ENCODE measurements around the gene ANAPC2.

Gene ANAPC2

GRCh38 chr9:137161558-137162486, 26.5 kb downstream of the ANAPC2 start:
- DNase-seq (ENCODE audit: low spot score) = no peak

DNA sequence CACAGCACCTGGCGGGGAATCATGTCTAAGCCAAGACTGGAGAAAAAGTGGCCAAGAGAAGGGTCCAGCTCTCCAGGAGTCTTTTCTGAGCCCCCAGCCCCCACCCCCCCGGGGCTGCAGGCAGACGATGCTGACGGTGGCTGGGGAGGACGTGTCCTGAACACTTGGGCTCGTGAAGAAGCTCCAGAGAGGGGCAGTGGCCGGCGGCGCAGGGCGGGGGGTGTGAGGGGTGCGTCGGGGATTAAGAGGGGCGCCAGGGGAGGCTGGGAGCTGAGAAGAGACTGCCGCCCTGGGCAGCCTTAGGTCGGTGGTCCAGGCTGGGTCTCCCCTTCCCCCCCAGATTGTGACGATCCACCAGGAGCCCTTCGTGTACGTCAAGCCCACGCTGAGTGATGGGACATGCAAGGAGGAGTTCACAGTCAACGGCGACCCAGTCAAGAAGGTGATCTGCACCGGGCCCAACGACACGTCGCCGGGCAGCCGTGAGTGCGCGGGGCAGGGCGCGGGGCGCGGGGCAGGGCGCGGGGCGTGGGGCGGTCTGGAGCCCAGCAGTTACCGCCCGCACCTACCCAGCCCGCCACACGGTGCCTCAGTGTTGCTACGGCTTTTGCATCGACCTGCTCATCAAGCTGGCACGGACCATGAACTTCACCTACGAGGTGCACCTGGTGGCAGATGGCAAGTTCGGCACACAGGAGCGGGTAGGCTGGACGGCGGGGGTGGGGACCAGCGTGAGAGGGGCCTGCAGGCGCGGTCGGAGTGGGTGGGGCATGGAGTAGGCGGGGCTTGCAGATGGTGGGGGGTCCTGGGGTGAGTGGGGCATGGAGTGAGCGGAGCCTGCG, 27.4 kb downstream of the ANAPC2 start:
- no peak for DNase-seq (ENCODE audit: low spot score)

GRCh38 chr9:137160054-137160425, 28.3 kb downstream of the ANAPC2 start:
- no peak for DNase-seq (ENCODE audit: low spot score)

- no peak for DNase-seq (ENCODE audit: low spot score)
These were observed 29.0 kb downstream of the ANAPC2 start for GRCh38 chr9:137159105-137160053.

GRCh38 chr9:137158625-137159024, 29.7 kb downstream of the ANAPC2 start:
- no peak for DNase-seq (ENCODE audit: low spot score)

GRCh38 chr9:137157618-137158415, 30.5 kb downstream of the ANAPC2 start:
- no peak for DNase-seq (ENCODE audit: low spot score)

GRCh38 chr9:137156567-137157375, 31.6 kb downstream of the ANAPC2 start:
- DNase-seq (ENCODE audit: low spot score) = no peak

GRCh38 chr9:137152844-137153405, 35.4 kb downstream of the ANAPC2 start:
- no peak for DNase-seq (ENCODE audit: low spot score)

DNA sequence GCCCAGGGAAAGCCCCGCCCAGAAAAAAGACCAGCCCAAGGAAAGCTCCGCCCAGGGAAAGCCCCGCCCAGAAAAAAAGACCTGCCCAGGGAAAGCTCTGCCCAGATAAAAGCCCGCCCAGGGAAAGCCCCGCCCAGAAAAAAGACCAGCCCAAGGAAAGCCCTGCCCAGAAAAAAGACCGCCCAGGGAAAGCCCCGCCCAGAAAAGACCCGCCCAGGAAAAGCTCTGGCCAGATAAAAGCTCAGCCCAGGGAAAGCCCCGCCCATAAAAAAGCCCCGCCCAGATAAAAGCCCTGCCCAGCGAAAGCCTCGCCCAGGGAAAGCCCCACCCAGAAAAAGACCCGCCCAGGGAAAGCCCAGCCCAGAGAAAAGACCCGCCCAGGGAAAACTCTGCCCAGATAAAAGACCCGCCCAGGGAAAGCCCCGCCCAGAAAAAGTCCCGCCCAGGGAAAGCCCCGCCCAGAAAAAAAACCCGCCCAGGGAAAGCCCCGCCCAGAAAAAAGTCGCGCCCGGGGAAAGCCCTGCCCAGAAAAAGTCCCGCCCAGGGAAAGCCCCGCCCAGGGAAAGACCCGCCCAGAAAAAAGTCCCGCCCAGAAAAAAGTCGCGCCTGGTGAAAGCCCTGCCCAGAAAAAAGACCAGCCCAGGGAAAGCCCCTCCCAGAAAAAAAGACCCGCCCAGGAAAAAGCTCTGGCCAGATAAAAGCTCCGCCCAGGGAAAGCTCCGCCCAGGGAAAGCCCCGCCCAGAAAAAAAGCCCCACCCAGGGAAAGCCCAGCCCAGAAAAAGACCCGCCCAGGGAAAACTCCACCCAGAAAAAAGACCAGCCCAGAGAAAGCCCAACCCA, 37.5 kb downstream of the ANAPC2 start:
- DNase-seq (ENCODE audit: low spot score) = no peak

GRCh38 chr9:137149942-137150616, 38.3 kb downstream of the ANAPC2 start:
- DNase-seq (ENCODE audit: low spot score) = no peak

DNA sequence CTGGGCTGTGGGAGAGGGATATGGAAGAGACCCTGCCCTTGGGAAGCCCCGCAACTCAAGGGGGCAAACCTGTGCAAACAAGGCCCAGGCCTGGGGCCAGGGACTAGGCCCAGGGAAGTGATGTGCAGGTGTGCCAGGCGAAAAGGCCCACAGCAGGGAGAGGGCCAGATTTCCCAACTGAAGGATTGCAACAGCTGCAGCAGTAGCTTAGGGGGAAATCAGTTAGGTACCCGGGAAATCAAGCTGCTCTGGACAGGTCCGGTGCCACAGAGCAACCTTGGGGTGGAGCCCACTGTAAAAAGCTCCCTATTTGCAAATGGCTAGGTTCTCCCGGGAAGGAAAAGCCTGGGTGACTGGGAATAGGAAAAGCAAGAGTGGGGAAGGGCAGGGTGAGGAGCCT, 39.0 kb downstream of the ANAPC2 start:
- DNase-seq (ENCODE audit: low spot score) = no peak

DNA sequence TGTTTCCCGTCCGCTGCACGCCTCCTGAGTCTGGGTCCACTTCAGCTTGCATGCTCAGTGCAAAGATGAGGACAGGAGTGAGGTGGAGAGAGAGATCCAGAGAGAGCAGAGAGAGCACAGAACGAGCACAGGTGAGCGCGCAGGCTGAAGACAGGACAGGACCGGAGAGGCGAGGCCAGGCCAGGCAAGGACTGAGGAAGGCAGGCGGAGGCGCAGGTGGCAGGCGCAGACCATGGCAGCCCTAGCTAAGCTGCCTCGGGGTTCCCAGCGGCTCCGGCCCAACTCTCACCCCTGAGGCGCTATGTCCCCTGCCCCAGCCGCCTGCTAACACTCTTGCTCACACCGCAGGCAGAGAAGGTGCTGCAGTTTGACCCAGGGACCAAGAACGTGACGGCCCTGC, 39.7 kb downstream of the ANAPC2 start:
- DNase-seq (ENCODE audit: low spot score) = no peak

DNA sequence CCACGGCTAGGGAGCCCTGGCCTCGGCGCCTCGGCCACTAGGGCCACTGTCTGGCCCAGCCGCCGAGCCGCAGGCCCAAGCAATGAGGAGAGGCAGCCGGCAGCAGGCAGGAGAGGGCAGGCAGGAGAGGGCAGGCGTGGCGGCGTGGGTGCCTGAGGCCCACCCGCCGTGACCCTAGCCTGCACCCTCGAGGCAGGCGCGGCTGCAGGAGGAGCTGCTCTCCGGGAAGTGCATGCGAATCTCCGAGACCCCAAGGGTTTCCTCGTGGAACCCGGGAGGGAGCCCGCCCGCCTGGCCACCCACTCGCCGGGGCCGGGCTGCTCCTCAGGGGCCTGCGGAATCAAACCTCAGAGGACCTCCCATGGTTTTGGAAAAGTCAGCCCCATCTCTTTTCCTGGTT, 40.1 kb downstream of the ANAPC2 start:
- no peak for DNase-seq (ENCODE audit: low spot score)

GRCh38 chr9:137147793-137148160, 40.6 kb downstream of the ANAPC2 start:
- no peak for DNase-seq (ENCODE audit: low spot score)

DNA sequence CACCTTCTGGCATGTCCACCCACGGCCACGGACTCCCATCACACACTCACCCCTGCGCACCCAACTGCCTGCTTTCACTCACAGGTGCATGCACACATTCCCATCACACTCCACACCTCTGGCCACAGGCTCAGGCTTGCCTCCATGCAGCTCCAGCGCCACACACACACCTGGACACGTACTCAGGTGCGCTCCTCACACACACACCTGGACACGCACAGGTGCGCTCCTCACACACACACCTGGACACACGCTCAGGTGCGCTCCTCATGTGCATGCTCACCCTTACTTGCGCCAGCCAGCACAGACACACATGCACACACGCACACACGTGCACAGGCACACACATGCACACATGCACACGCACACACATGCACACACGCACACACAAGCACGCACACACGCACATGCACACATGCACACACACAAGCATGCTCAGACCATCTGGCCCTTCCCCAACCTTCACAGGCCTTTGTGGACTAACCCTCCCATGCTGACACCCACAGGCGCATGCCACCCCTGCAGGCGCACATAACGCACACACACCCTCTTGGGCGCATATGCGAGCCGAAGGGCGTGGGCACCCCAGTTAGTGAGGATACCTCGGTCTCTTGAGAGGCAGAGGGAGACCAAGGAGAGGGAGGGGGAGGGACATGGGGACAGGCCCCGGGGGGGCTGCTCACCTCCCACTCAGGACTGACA, 41.1 kb downstream of the ANAPC2 start:
- DNase-seq (ENCODE audit: low spot score) = no peak

- no peak for DNase-seq (ENCODE audit: low spot score)
These were observed 41.8 kb downstream of the ANAPC2 start for GRCh38 chr9:137146527-137146918.

DNA sequence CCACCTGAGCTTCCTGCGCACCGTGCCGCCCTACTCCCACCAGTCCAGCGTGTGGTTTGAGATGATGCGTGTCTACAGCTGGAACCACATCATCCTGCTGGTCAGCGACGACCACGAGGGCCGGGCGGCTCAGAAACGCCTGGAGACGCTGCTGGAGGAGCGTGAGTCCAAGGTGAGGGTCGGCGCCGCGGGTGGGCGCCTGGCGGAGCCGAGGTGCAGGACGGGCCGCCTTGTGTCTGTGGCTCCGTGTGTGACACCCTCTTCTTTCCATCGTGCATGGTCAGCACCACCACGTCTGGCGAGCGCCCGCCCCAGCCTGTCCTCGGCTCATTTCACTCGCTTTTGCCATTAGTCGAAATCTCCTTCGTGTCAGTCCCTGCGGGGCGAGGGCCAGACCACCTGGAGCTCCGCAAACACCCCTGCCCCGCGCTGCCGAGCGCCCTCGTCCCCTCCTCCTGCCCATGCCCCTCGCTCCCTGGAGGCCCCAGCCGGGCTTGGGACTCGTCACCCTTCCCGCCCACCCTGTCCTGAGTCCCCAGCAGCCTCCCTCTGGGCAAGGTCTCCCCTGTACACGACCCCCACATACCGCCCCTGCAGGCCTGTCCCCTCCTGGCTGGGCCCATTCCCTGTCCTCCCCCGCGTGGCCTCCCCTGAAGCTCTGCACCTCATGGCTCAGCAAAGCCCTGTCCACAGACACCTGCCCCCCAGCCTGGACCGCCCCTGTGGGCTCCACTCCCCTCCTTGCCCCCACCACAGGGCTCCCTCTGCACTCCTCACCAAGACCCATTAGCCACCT, 42.4 kb downstream of the ANAPC2 start:
- DNase-seq (ENCODE audit: low spot score) = no peak
